Activated T-helper 9 cell treated with anti-CD3 and anti-CD28 coated beads, Interleukin-2, amount 50 U/mL, for 16 hours (primary cell): Measurements from ENCODE around the gene ITPRID1.

Source experiments
- DNase-seq: peaks from one replicate; pipeline ENCODE4 v3.0.0-alpha.2; 2020; ENCODE audit warnings: low read depth

Gene ITPRID1

DNA sequence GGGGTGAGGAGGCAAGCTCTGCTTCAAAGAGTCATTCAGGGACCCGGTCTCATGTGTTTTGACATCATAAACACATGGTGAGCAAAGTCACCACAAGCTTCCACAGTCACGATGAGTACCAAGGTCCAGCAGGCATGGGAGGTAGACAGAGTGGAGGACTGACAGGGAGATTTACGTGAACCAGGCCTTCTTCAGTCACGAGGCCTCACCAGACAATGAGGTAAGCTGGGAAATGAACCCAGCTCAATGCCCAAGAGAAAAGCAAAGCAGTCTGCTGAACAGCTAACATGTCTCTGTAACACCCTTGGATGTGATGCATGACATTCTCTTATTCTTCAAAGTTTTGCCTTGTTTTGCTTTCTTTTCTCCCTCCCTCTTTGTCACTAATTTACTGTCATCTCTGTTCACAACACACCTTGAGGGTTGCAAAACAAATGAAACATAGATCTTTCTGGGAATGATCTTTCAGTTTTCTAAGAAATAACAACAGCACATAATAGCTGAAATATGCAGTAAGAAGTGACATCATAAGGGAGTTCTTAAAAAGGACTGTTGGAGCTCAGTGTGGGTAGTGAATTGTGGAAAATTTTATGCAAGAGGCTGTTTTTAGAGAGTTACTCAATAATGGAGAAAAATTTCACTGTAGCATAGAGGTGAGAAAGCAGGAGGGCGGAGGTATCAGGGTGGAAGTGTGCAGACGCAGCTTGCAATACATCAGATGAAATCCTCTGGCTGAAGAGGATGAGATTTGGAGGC is 182.1 kb downstream of the ITPRID1 start:
- no peak for DNase-seq

DNA sequence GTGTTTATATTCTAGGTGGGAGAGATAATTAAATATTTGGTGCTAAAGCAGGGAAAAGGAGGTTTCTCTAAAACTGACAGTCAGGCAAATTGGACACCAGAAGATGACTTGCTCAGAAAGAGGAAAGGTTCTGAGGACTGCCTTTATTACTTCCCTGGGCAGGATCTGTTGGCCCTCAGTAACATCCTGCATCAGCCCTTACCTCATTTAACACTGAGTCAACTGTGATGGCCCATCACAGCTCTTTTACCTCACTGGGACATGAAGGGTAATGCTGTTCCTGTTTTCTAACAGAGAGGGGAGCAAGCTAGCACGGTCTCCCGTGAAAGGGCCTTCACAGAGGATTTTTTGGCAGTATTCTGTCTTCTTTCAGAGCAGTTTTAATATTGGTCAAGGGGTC is 185.2 kb downstream of the ITPRID1 start:
- no peak for DNase-seq

DNA sequence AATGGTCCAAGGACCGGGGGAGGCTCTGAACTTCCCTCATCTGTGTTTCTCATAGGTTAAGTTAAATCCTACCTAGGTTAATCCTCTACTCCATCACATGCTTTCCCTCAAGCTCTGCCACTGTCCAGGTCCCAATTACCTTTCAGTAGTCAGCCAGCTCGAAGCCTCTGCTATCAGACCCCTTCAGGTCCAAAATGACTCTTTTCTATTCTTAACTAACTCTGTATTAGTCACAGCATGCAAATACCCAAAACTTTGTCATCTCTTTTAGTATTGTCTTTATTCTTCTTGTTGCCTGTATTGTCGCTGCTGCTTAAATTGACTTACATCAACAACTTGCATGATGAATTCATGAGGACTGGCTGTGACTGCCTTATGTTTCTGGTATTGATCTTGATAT is 188.5 kb downstream of the ITPRID1 start:
- no peak for DNase-seq

DNA sequence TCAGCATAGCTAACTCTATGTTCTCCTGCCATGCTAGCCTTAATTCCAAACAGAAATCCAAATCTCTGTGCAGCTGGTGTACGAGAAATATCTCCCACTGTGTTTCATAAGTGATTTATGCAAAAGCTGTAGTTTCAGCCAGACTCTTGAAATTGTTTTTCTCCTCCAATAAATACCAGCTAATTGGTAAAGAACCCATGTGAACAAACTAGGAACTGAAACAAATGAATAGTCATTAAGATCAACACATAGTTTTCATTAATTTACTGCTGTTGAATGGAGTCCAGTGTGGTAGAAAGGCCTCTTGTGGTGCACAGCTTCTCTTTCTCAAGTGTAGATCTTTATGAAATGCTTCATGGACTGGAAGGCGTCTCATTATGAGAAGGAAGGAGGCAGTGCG is 191.5 kb downstream of the ITPRID1 start:
- DNase-seq: no peak

DNA sequence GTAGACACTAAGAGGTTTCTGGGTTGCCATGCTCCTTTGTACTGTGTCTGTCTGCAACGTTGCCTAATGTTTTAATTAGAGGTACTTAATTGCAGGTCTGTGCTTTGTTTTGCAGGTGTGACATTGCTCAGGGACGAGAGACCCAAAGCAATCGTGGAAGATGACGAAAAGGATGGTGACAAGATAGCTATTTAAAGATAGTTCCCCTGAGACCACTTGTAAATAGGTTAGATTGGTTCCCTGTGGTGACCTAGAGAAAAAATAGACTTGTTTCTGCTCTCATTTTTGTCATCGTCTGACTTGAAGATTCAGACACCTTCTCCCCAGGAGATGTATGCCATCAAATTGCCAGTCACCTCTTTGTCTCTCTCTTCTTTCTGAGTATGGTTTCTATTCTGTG is 193.2 kb downstream of the ITPRID1 start:
- DNase-seq: no peak
